Endothelial cell of umbilical vein (primary cell): ENCODE results near the gene CKAP5. TPM values are rescaled to one million over a fixed set of nuclear protein-coding genes. Genes with fewer than 3 reads are reported as not detected.

Experiments used
- BruUV-seq: library from RNA; stranded (reverse); fragments of 400-500 nt; replicated peaks from 2 replicates; lab custom pipeline; 2021; lab: Mats Ljungman, UMichigan
- CTCF ChIA-PET: fragments of 300-600, 350-600 bp; sonication (Branson Sonifier 250); formaldehyde crosslinking; loops from one replicate; lab custom pipeline; 2021; ENCODE audit warnings: antibody characterized with exemption, inconsistent platforms; lab: Charles Lee
- POLR2A ChIA-PET: fragments of 300-600, 350-600 bp; sonication (Branson Sonifier 250); formaldehyde crosslinking; loops from one replicate; lab custom pipeline; 2021; ENCODE audit warnings: antibody characterized with exemption, inconsistent platforms; lab: Charles Lee
- DNase-seq: peaks from one replicate; pipeline ENCODE4 v3.0.0-alpha.2; 2011; ENCODE audit warnings: low read depth, low spot score
- FAIRE-seq: peaks from 2 replicates; lab custom pipeline; 2011; peaks lifted over from hg19 to GRCh38; lab: Jason Lieb, UNC
- H2AFZ ChIP-seq: 2 replicates; pipeline ENCODE4 v1.6.0; 2012; ENCODE audit warnings: low read depth, low read length, control low read depth, inconsistent platforms
- H3K27ac ChIP-seq: 2 replicates; pipeline ENCODE4 v1.5.1; 2011; ENCODE audit warnings: low read depth, mild to moderate bottlenecking, control low read depth, low read length, moderate library complexity; ENCODE audit not compliant: insufficient read depth
- H3K27me3 ChIP-seq, 2 experiments: 2 replicates each; pipeline versions ENCODE4 v1.6.0 to v1.6.1; 2011; ENCODE audit warnings: low read length in 2 of 2, mixed read lengths in 1 of 2; ENCODE audit not compliant: control insufficient read depth in 2 of 2, insufficient read depth in 2 of 2
- H3K36me3 ChIP-seq, 2 experiments: 2 replicates in 1 of 2; 3 replicates in 1 of 2; pipeline ENCODE4 v1.5.1; 2011; ENCODE audit warnings: low read length in 2 of 2, mild to moderate bottlenecking in 1 of 2, moderate library complexity in 1 of 2; ENCODE audit not compliant: control insufficient read depth in 2 of 2, insufficient read depth in 2 of 2; ENCODE audit errors: extremely low read depth in 1 of 2
- H3K4me1 ChIP-seq: 3 replicates; pipeline ENCODE4 v1.5.1; 2011; ENCODE audit warnings: mild to moderate bottlenecking, low read length; ENCODE audit not compliant: control insufficient read depth, insufficient read depth; ENCODE audit errors: extremely low read depth
- H3K4me2 ChIP-seq: 2 replicates; pipeline ENCODE4 v1.6.1; 2011; ENCODE audit warnings: low read length, control low read depth, mixed read lengths; ENCODE audit not compliant: insufficient read depth
- H3K4me3 ChIP-seq, 3 experiments: fragments of 200-600 bp in 1 of 3; sonication (generic), shearing (Covaris generic) in 1 of 3; replicated peaks in 1 of 3; 2 replicates each; pipeline ENCODE4 v1.5.1; 2011 to 2016; ENCODE audit warnings: control low read depth in 3 of 3, low read length in 3 of 3, mild to moderate bottlenecking in 2 of 3, inconsistent platforms in 1 of 3, low read depth in 1 of 3, moderate library complexity in 1 of 3; ENCODE audit not compliant: insufficient read depth in 1 of 3
- H3K79me2 ChIP-seq: 2 replicates; pipeline ENCODE4 v1.6.0; 2012; ENCODE audit warnings: low read length, inconsistent platforms; ENCODE audit not compliant: control insufficient read depth, insufficient read depth
- H3K9ac ChIP-seq: replicated peaks from 2 replicates; pipeline ENCODE3; 2011; ENCODE audit warnings: low read length, control low read depth; ENCODE audit not compliant: insufficient read depth; ENCODE audit errors: extremely low read depth
- H3K9me1 ChIP-seq: replicated peaks from 3 replicates; pipeline ENCODE4 v1.6.0; 2011; ENCODE audit warnings: mild to moderate bottlenecking, low read length; ENCODE audit not compliant: control insufficient read depth, insufficient read depth; ENCODE audit errors: extremely low read depth
- H3K9me3 ChIP-seq: replicated peaks from 2 replicates; pipeline ENCODE4 v1.5.1; 2012; ENCODE audit warnings: low read length, inconsistent platforms; ENCODE audit not compliant: control insufficient read depth, insufficient read depth
- H4K20me1 ChIP-seq: replicated peaks from 2 replicates; pipeline ENCODE3; 2011; ENCODE audit warnings: mild to moderate bottlenecking, low read length; ENCODE audit not compliant: control insufficient read depth, insufficient read depth; ENCODE audit errors: extremely low read depth
- CTCF ChIP-seq, 2 donors: IDR thresholded peaks; 1 replicate in 1 of 2; 2 replicates in 1 of 2; pipeline ENCODE4 v1.5.1; 2011; ENCODE audit warnings: low read length in 2 of 2, mild to moderate bottlenecking in 2 of 2, moderate library complexity in 2 of 2, control low read depth in 1 of 2, inconsistent platforms in 1 of 2, low read depth in 1 of 2; ENCODE audit not compliant: insufficient read depth in 1 of 2; ENCODE audit errors: extremely low read depth in 1 of 2
- EZH2 ChIP-seq: IDR thresholded peaks from 2 replicates; pipeline ENCODE4 v1.6.1; 2012; ENCODE audit warnings: borderline replicate concordance, low read depth, mild to moderate bottlenecking, moderate library complexity, low read length, inconsistent platforms; ENCODE audit not compliant: severe bottlenecking
- FOS ChIP-seq: IDR thresholded peaks from 2 replicates; pipeline ENCODE4 v1.6.1; 2011; ENCODE audit warnings: mild to moderate bottlenecking, low read length, moderate library complexity, borderline replicate concordance; ENCODE audit not compliant: insufficient read depth
- GATA2 ChIP-seq: IDR thresholded peaks from 2 replicates; pipeline ENCODE4 v1.7.0; 2011; ENCODE audit warnings: low read depth, mild to moderate bottlenecking, moderate library complexity, mixed read lengths, low read length; ENCODE audit not compliant: insufficient read length, insufficient read depth
- JUN ChIP-seq: IDR thresholded peaks from 2 replicates; pipeline ENCODE4 v1.6.1; 2011; ENCODE audit warnings: borderline replicate concordance, low read depth; ENCODE audit not compliant: insufficient read length, insufficient read depth
- MYC ChIP-seq: IDR thresholded peaks from one replicate; pipeline ENCODE4 v1.6.1; 2011; ENCODE audit warnings: mild to moderate bottlenecking, low read depth, low read length
- POLR2A ChIP-seq: IDR thresholded peaks from 2 replicates; pipeline ENCODE4 v1.6.1; 2012; ENCODE audit warnings: low read depth, mild to moderate bottlenecking, control low read depth, low read length
- POLR2AphosphoS5 ChIP-seq: IDR thresholded peaks from 2 replicates; pipeline ENCODE4 v1.6.1; 2012; ENCODE audit warnings: low read depth, mild to moderate bottlenecking, control low read depth, low read length, moderate library complexity; ENCODE audit not compliant: insufficient read depth
- dilution Hi-C: fragments of 300-500 bp; cut with MboI; formaldehyde crosslinking; loops from one replicate; pipeline ENCODE4 v1.15.0; 2019; ENCODE audit warnings: low sequenced_read_pairs; ENCODE audit not compliant: extremely low pct_ligation_motif_present
- intact Hi-C: fragments of 100-400 bp; cut with micrococcal nuclease; formaldehyde crosslinking; loops from one replicate; pipeline ENCODE4 v1.10.0; 2022
- polyA plus RNA-seq, 4 experiments: library from polyadenylated mRNA; depleted of rRNA in 3 of 4; stranded (reverse) in 3 of 4; unstranded in 1 of 4; fragments of >200 nt; gene quantifications; 2 replicates each; pipeline versions ENCODE4 v1.2.1 to v1.2.3, GENCODE V29; 2011 to 2012; ENCODE audit warnings: missing spikeins in 1 of 4
- total RNA-seq: library from RNA; stranded (reverse); gene quantifications from 2 replicates; pipeline ENCODE4 v1.2.3, GENCODE V29; 2021
- TF ChIP-seq, protein P1 (sequence below): IDR thresholded peaks from 2 replicates; pipeline ENCODE4 v1.6.1; 2011; ENCODE audit not compliant: insufficient read depth, insufficient read length

The CKAP5 gene
- total and polyA plus RNA-seq, 2 donors (not counting 3 experiments of a cell fraction or from before 2014, with no cell fraction given) = 47.4 to 138 TPM

DNA sequence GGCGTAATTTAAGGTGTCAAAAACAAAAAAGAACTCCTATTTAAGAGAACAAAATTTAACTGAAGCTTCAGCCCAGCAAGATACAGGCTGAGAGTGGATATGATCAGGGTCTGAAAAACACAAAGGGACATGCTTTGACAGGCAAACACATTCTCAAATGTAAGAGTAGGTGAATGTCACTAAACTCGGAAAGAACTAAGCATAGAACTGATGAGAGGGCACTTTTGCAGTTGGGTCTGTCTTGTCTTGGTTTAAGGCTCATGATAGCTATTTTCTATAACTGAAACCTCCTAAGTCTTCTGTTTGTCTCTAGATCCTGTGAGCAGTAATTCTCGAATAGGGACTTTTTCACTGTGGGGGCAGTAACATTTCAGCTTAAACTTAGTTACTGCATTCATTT is 100.1 kb downstream of the CKAP5 start:
- BruUV-seq = no TSS peak
- H3K4me2 ChIP-seq = no peak overlapping the region
- H3K9me1 ChIP-seq = no peaks in the 10 kb centered on the region
- ChIA-PET CTCF (no interaction called here), POLR2A (no interaction called here)
- TF ChIP-seq CTCF (IDR thresholded peaks at IDR 0.05; ENCODE audit: extremely low read depth in 1 of 2, insufficient read depth in 1 of 2, low read depth in 1 of 2, low read length in 2 of 2) = no peak
- no peak for TF ChIP-seq FOS
- no peak for TF ChIP-seq POLR2A
- no peak for TF ChIP-seq POLR2AphosphoS5
- no peak for TF ChIP-seq MYC
- no peak for TF ChIP-seq EZH2
- TF ChIP-seq, protein P1, sequence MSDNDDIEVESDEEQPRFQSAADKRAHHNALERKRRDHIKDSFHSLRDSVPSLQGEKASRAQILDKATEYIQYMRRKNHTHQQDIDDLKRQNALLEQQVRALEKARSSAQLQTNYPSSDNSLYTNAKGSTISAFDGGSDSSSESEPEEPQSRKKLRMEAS = no peak
- TF ChIP-seq GATA2 = no peak
- no peak for TF ChIP-seq JUN
- no peaks in the 10 kb centered on the region for H3K4me1 ChIP-seq
- no peak overlapping the region for H3K4me3 ChIP-seq
- H3K9me3 ChIP-seq = no peaks in the 10 kb centered on the region
- H3K36me3 ChIP-seq = peaks cover 48% of the 10 kb centered on the region in 2 experiments
- DNase-seq (no peak), FAIRE-seq (no peak)
- H3K27ac ChIP-seq = no peak overlapping the region
- no peaks in the 10 kb centered on the region for H3K79me2 ChIP-seq
- intact Hi-C loops = no loop called here
- dilution Hi-C loops = no loop called here
- H3K9ac ChIP-seq = no peak overlapping the region
- no peak overlapping the region for H2AFZ ChIP-seq
- no peaks in the 10 kb centered on the region for H4K20me1 ChIP-seq
- no peaks in the 10 kb centered on the region for H3K27me3 ChIP-seq
